ENCODE measurements around the gene NPC1. TPM values are rescaled to one million over a fixed set of nuclear protein-coding genes. Genes with fewer than 3 reads are reported as not detected.
A peak's percentile ranks its signal among the peaks of the same experiment; 100 is the strongest.

The NPC1 gene
- 10 to 100 TPM; 28.1 to 39.7 TPM for total RNA-seq

- ATAC-seq: peak; percentile 93 to 95
- peaks cover 5 to 12% of the 10 kb centered on the region in 2 donors for H3K36me3 Mint-ChIP-seq
- DNase-seq (ENCODE audit: low spot score in 2 of 2): peak; percentile 93 to 95
- no peaks in the 10 kb centered on the region for H3K9me3 Mint-ChIP-seq
- H3K27ac Mint-ChIP-seq: peak within 1 kb of the TSS; percentile 94 to 96
Measured at GRCh38 chr18:23586249-23587196, at the start of gene NPC1. TSS of gene NPC1 (minus strand) at chr18:23586506. CDS start at chr18:23586343, 163 bp downstream.

- no peak for DNase-seq (ENCODE audit: low spot score in 2 of 2)
- no peak overlapping the region for H3K27ac Mint-ChIP-seq
- no peaks in the 10 kb centered on the region for H3K9me3 Mint-ChIP-seq
- H3K36me3 Mint-ChIP-seq: no peaks in the 10 kb centered on the region
- no peak for ATAC-seq
Measured at GRCh38 chr18:23636071-23636399, 49.7 kb upstream of the NPC1 start.

- H3K27ac Mint-ChIP-seq: no peak overlapping the region
- DNase-seq (ENCODE audit: low spot score in 2 of 2): no peak
- no peaks in the 10 kb centered on the region for H3K36me3 Mint-ChIP-seq
- no peak for ATAC-seq
- H3K9me3 Mint-ChIP-seq: no peaks in the 10 kb centered on the region
Measured at GRCh38 chr18:23635283-23636070, 49.2 kb upstream of the NPC1 start.

- Mint-ChIP-seq H3K9me3 (no peaks in the 10 kb centered on the region), H3K27ac (peak overlapping the region in 1 of 2 donors; percentile 16), H3K36me3 (no peaks in the 10 kb centered on the region)
- no peak for ATAC-seq
- DNase-seq (ENCODE audit: low spot score in 2 of 2): no peak
Measured at GRCh38 chr18:23634692-23635091, 48.4 kb upstream of the NPC1 start.

- Mint-ChIP-seq H3K27ac (no peak overlapping the region), H3K9me3 (no peaks in the 10 kb centered on the region), H3K36me3 (no peaks in the 10 kb centered on the region)
- DNase-seq (ENCODE audit: low spot score in 2 of 2) (no peak), ATAC-seq (no peak)
Measured at GRCh38 chr18:23632615-23633014, 46.3 kb upstream of the NPC1 start.

GRCh38 chr18:23631746-23632145 is 45.4 kb upstream of the NPC1 start:
- Mint-ChIP-seq H3K9me3 (no peaks in the 10 kb centered on the region), H3K27ac (no peak overlapping the region), H3K36me3 (no peaks in the 10 kb centered on the region)
- no peak for ATAC-seq
- DNase-seq (ENCODE audit: low spot score in 2 of 2): no peak

GRCh38 chr18:23631312-23631711 is 45.0 kb upstream of the NPC1 start:
- DNase-seq (ENCODE audit: low spot score in 2 of 2) (no peak), ATAC-seq (no peak)
- Mint-ChIP-seq H3K36me3 (no peaks in the 10 kb centered on the region), H3K27ac (no peak overlapping the region), H3K9me3 (no peaks in the 10 kb centered on the region)

- no peak for DNase-seq (ENCODE audit: low spot score in 2 of 2)
- peak in 1 of 2 donors; percentile 20 for ATAC-seq
- H3K27ac Mint-ChIP-seq: no peak overlapping the region
- H3K9me3 Mint-ChIP-seq: no peaks in the 10 kb centered on the region
- no peaks in the 10 kb centered on the region for H3K36me3 Mint-ChIP-seq
Measured at GRCh38 chr18:23629444-23629946, 43.2 kb upstream of the NPC1 start.

GRCh38 chr18:23627970-23628369 is 41.7 kb upstream of the NPC1 start:
- no peaks in the 10 kb centered on the region for H3K36me3 Mint-ChIP-seq
- ATAC-seq (no peak), DNase-seq (ENCODE audit: low spot score in 2 of 2) (no peak)
- H3K9me3 Mint-ChIP-seq: no peaks in the 10 kb centered on the region
- H3K27ac Mint-ChIP-seq: no peak overlapping the region

- H3K9me3 Mint-ChIP-seq: no peaks in the 10 kb centered on the region
- no peak for ATAC-seq
Measured at GRCh38 chr18:23627321-23627720, 41.0 kb upstream of the NPC1 start.

GRCh38 chr18:23626451-23627279 is 40.4 kb upstream of the NPC1 start:
- ATAC-seq (no peak), DNase-seq (ENCODE audit: low spot score in 2 of 2) (no peak)
- Mint-ChIP-seq H3K27ac (no peak overlapping the region), H3K9me3 (no peaks in the 10 kb centered on the region), H3K36me3 (no peaks in the 10 kb centered on the region)

More at GRCh38 chr18:23627321-23627720, 41.0 kb upstream of the NPC1 start:
- Mint-ChIP-seq H3K27ac (no peak overlapping the region), H3K36me3 (no peaks in the 10 kb centered on the region)
- DNase-seq (ENCODE audit: low spot score in 2 of 2): no peak

- no peak overlapping the region for H3K27ac Mint-ChIP-seq
- ATAC-seq (no peak), DNase-seq (ENCODE audit: low spot score in 2 of 2) (no peak)
- no peaks in the 10 kb centered on the region for H3K36me3 Mint-ChIP-seq
- no peaks in the 10 kb centered on the region for H3K9me3 Mint-ChIP-seq
Measured at GRCh38 chr18:23623040-23623439, 36.7 kb upstream of the NPC1 start.

- H3K36me3 Mint-ChIP-seq: no peaks in the 10 kb centered on the region
- no peak for DNase-seq (ENCODE audit: low spot score in 2 of 2)
- peak; percentile 34 to 51 for ATAC-seq
- H3K9me3 Mint-ChIP-seq: no peaks in the 10 kb centered on the region
- no peak overlapping the region for H3K27ac Mint-ChIP-seq
Measured at GRCh38 chr18:23619388-23619881, 33.1 kb upstream of the NPC1 start.

- peak; percentile 34 to 54 for ATAC-seq
- Mint-ChIP-seq H3K9me3 (no peaks in the 10 kb centered on the region), H3K36me3 (no peaks in the 10 kb centered on the region), H3K27ac (no peak overlapping the region)
- no peak for DNase-seq (ENCODE audit: low spot score in 2 of 2)
Measured at GRCh38 chr18:23618862-23619387, 32.6 kb upstream of the NPC1 start.

GRCh38 chr18:23617412-23618014 is 31.2 kb upstream of the NPC1 start:
- no peak for ATAC-seq
- no peak for DNase-seq (ENCODE audit: low spot score in 2 of 2)
- Mint-ChIP-seq H3K9me3 (no peaks in the 10 kb centered on the region), H3K36me3 (no peaks in the 10 kb centered on the region), H3K27ac (no peak overlapping the region)

GRCh38 chr18:23616258-23616657 is 30.0 kb upstream of the NPC1 start:
- no peak overlapping the region for H3K27ac Mint-ChIP-seq
- ATAC-seq (no peak), DNase-seq (ENCODE audit: low spot score in 2 of 2) (no peak)
- H3K36me3 Mint-ChIP-seq: no peaks in the 10 kb centered on the region
- no peaks in the 10 kb centered on the region for H3K9me3 Mint-ChIP-seq

Data from activated naive CD4-positive, alpha-beta T cell treated with anti-CD3 and anti-CD28 coated beads, Interleukin-2, amount 50 U/mL, for 72 hours (primary cell).